ENCODE measurements around the gene ITCH.

ITCH gene

GRCh38 chr20:34543463-34544056, 180.5 kb downstream of the ITCH start:
- DNase-seq (ENCODE audit: low read depth, low spot score): no peak
- H3K4me3 ChIP-seq (ENCODE audit: low read length): no peak overlapping the region
- H3K9me3 ChIP-seq (ENCODE audit: control insufficient read depth, insufficient read depth, low read length): no peaks in the 10 kb centered on the region
- no peak overlapping the region for H3K27ac ChIP-seq (ENCODE audit: low read length)
- H3K4me1 ChIP-seq (ENCODE audit: control insufficient read depth, insufficient read depth, low read length): no peaks in the 10 kb centered on the region
- H3K36me3 ChIP-seq (ENCODE audit: control insufficient read depth, insufficient read depth, low read length): peaks cover 5% of the 10 kb centered on the region
- no CpG with 5 or more reads among the region's 12 CpGs for WGBS (ENCODE audit: insufficient coverage, insufficient read length)
- no peaks in the 10 kb centered on the region for H3K27me3 ChIP-seq (ENCODE audit: control insufficient read depth, insufficient read depth, low read length)

GRCh38 chr20:34544109-34544796, 181.2 kb downstream of the ITCH start:
- DNase-seq (ENCODE audit: low read depth, low spot score): no peak
- WGBS (ENCODE audit: insufficient coverage, insufficient read length): no CpG with 5 or more reads among the region's 19 CpGs
- Histone ChIP-seq H3K27me3 (ENCODE audit: control insufficient read depth, insufficient read depth, low read length) (no peaks in the 10 kb centered on the region), H3K36me3 (ENCODE audit: control insufficient read depth, insufficient read depth, low read length) (peaks cover 5% of the 10 kb centered on the region), H3K4me3 (ENCODE audit: low read length) (peak overlapping the region; percentile 21; the same call in 1 of the 2 replicates), H3K9me3 (ENCODE audit: control insufficient read depth, insufficient read depth, low read length) (no peaks in the 10 kb centered on the region), H3K4me1 (ENCODE audit: control insufficient read depth, insufficient read depth, low read length) (no peaks in the 10 kb centered on the region), H3K27ac (ENCODE audit: low read length) (no peak overlapping the region)

GRCh38 chr20:34546751-34547181, 183.7 kb downstream of the ITCH start:
- H3K4me3 ChIP-seq (ENCODE audit: low read length): no peak overlapping the region

GRCh38 chr20:34547844-34548613, 185.0 kb downstream of the ITCH start:
- no CpG with 5 or more reads among the region's 22 CpGs for WGBS (ENCODE audit: insufficient coverage, insufficient read length)
- no peak for DNase-seq (ENCODE audit: low read depth, low spot score)

More at GRCh38 chr20:34546751-34547181, 183.7 kb downstream of the ITCH start:
- no peak overlapping the region for H3K27ac ChIP-seq (ENCODE audit: low read length)
- no peaks in the 10 kb centered on the region for H3K27me3 ChIP-seq (ENCODE audit: control insufficient read depth, insufficient read depth, low read length)
- H3K4me1 ChIP-seq (ENCODE audit: control insufficient read depth, insufficient read depth, low read length): peaks cover 1% of the 10 kb centered on the region; the same call in 1 of the 2 replicates
- no peak for DNase-seq (ENCODE audit: low read depth, low spot score)
- H3K36me3 ChIP-seq (ENCODE audit: control insufficient read depth, insufficient read depth, low read length): no peaks in the 10 kb centered on the region
- no peaks in the 10 kb centered on the region for H3K9me3 ChIP-seq (ENCODE audit: control insufficient read depth, insufficient read depth, low read length)
- WGBS (ENCODE audit: insufficient coverage, insufficient read length): no CpG with 5 or more reads among the region's 11 CpGs

GRCh38 chr20:34549291-34549928, 186.3 kb downstream of the ITCH start:
- WGBS (ENCODE audit: insufficient coverage, insufficient read length): no CpG with 5 or more reads among the region's 20 CpGs
- H3K9me3 ChIP-seq (ENCODE audit: control insufficient read depth, insufficient read depth, low read length): no peaks in the 10 kb centered on the region
- no peaks in the 10 kb centered on the region for H3K36me3 ChIP-seq (ENCODE audit: control insufficient read depth, insufficient read depth, low read length)
- no peak overlapping the region for H3K4me3 ChIP-seq (ENCODE audit: low read length)
- no peak overlapping the region for H3K27ac ChIP-seq (ENCODE audit: low read length)
- peaks cover 1% of the 10 kb centered on the region; the same call in 1 of the 2 replicates for H3K4me1 ChIP-seq (ENCODE audit: control insufficient read depth, insufficient read depth, low read length)
- H3K27me3 ChIP-seq (ENCODE audit: control insufficient read depth, insufficient read depth, low read length): no peaks in the 10 kb centered on the region
- no peak for DNase-seq (ENCODE audit: low read depth, low spot score)

More at GRCh38 chr20:34547844-34548613, 185.0 kb downstream of the ITCH start:
- Histone ChIP-seq H3K27ac (ENCODE audit: low read length) (no peak overlapping the region), H3K36me3 (ENCODE audit: control insufficient read depth, insufficient read depth, low read length) (no peaks in the 10 kb centered on the region), H3K4me3 (ENCODE audit: low read length) (no peak overlapping the region), H3K9me3 (ENCODE audit: control insufficient read depth, insufficient read depth, low read length) (no peaks in the 10 kb centered on the region), H3K27me3 (ENCODE audit: control insufficient read depth, insufficient read depth, low read length) (no peaks in the 10 kb centered on the region), H3K4me1 (ENCODE audit: control insufficient read depth, insufficient read depth, low read length) (peaks cover 1% of the 10 kb centered on the region; the same call in 1 of the 2 replicates)

GRCh38 chr20:34549929-34550305, 186.8 kb downstream of the ITCH start:
- Histone ChIP-seq H3K36me3 (ENCODE audit: control insufficient read depth, insufficient read depth, low read length) (no peaks in the 10 kb centered on the region), H3K4me3 (ENCODE audit: low read length) (no peak overlapping the region), H3K27ac (ENCODE audit: low read length) (no peak overlapping the region), H3K4me1 (ENCODE audit: control insufficient read depth, insufficient read depth, low read length) (peaks cover 1% of the 10 kb centered on the region; the same call in 1 of the 2 replicates), H3K9me3 (ENCODE audit: control insufficient read depth, insufficient read depth, low read length) (no peaks in the 10 kb centered on the region), H3K27me3 (ENCODE audit: control insufficient read depth, insufficient read depth, low read length) (no peaks in the 10 kb centered on the region)
- no CpG with 5 or more reads among the region's 13 CpGs for WGBS (ENCODE audit: insufficient coverage, insufficient read length)
- DNase-seq (ENCODE audit: low read depth, low spot score): no peak

- Histone ChIP-seq H3K4me3 (ENCODE audit: low read length) (no peak overlapping the region), H3K4me1 (ENCODE audit: control insufficient read depth, insufficient read depth, low read length) (peaks cover 1% of the 10 kb centered on the region; the same call in 1 of the 2 replicates), H3K36me3 (ENCODE audit: control insufficient read depth, insufficient read depth, low read length) (no peaks in the 10 kb centered on the region), H3K9me3 (ENCODE audit: control insufficient read depth, insufficient read depth, low read length) (no peaks in the 10 kb centered on the region), H3K27me3 (ENCODE audit: control insufficient read depth, insufficient read depth, low read length) (no peaks in the 10 kb centered on the region), H3K27ac (ENCODE audit: low read length) (no peak overlapping the region)
- no peak for DNase-seq (ENCODE audit: low read depth, low spot score)
- WGBS (ENCODE audit: insufficient coverage, insufficient read length): no CpG with 5 or more reads among the region's 6 CpGs
Observed at GRCh38 chr20:34552569-34552968, 189.5 kb downstream of the ITCH start.

- peaks cover 3% of the 10 kb centered on the region; the same call in 1 of the 2 replicates for H3K4me1 ChIP-seq (ENCODE audit: control insufficient read depth, insufficient read depth, low read length)
- no peaks in the 10 kb centered on the region for H3K27me3 ChIP-seq (ENCODE audit: control insufficient read depth, insufficient read depth, low read length)
- no peaks in the 10 kb centered on the region for H3K9me3 ChIP-seq (ENCODE audit: control insufficient read depth, insufficient read depth, low read length)
- DNase-seq (ENCODE audit: low read depth, low spot score): no peak
- no peak overlapping the region for H3K27ac ChIP-seq (ENCODE audit: low read length)
- WGBS (ENCODE audit: insufficient coverage, insufficient read length): no CpG with 5 or more reads among the region's 4 CpGs
- H3K36me3 ChIP-seq (ENCODE audit: control insufficient read depth, insufficient read depth, low read length): no peaks in the 10 kb centered on the region
- H3K4me3 ChIP-seq (ENCODE audit: low read length): no peak overlapping the region
Observed at GRCh38 chr20:34553366-34553867, 190.3 kb downstream of the ITCH start.

GRCh38 chr20:34557936-34558319, 194.9 kb downstream of the ITCH start:
- DNase-seq (ENCODE audit: low read depth, low spot score): no peak
- no peak overlapping the region for H3K27ac ChIP-seq (ENCODE audit: low read length)
- no CpG with 5 or more reads among the region's 11 CpGs for WGBS (ENCODE audit: insufficient coverage, insufficient read length)

More at GRCh38 chr20:34557936-34558319, 194.9 kb downstream of the ITCH start:
- Histone ChIP-seq H3K4me1 (ENCODE audit: control insufficient read depth, insufficient read depth, low read length) (peaks cover 4% of the 10 kb centered on the region), H3K9me3 (ENCODE audit: control insufficient read depth, insufficient read depth, low read length) (no peaks in the 10 kb centered on the region), H3K4me3 (ENCODE audit: low read length) (peak overlapping the region; percentile 83; the same call in 1 of the 2 replicates), H3K27me3 (ENCODE audit: control insufficient read depth, insufficient read depth, low read length) (no peaks in the 10 kb centered on the region), H3K36me3 (ENCODE audit: control insufficient read depth, insufficient read depth, low read length) (0 out of 2 replicates have a peak, but pooled peaks cover 2% of the 10 kb centered on the region)

Data from iPS DF 6.9 (cell line).